Effector memory CD4-positive, alpha-beta T cell (primary cell): ENCODE data around the gene ENDOD1.

Experiments used
- DNase-seq, 3 donors: peaks; one replicate each; pipeline ENCODE4 v3.0.0-alpha.2; 2020
- H3K27ac ChIP-seq: 2 replicates; pipeline ENCODE4 v1.7.0; 2013; ENCODE audit warnings: mild to moderate bottlenecking, low read length, moderate library complexity; ENCODE audit not compliant: insufficient read depth, poor library complexity, severe bottlenecking
- H3K27me3 ChIP-seq: replicated peaks from 2 replicates; pipeline ENCODE4 v1.7.0; 2013; ENCODE audit warnings: mild to moderate bottlenecking, low read length; ENCODE audit not compliant: insufficient read depth, control insufficient read depth, poor library complexity, severe bottlenecking
- H3K36me3 ChIP-seq: 2 replicates; pipeline ENCODE4 v1.7.0; 2013; ENCODE audit warnings: mild to moderate bottlenecking, low read length, moderate library complexity; ENCODE audit not compliant: control insufficient read depth, insufficient read depth
- H3K4me1 ChIP-seq: 2 replicates; pipeline ENCODE4 v1.7.0; 2013; ENCODE audit warnings: low read length, mild to moderate bottlenecking; ENCODE audit not compliant: control insufficient read depth, insufficient read depth, poor library complexity, severe bottlenecking
- H3K4me3 ChIP-seq: 2 replicates; pipeline ENCODE4 v1.7.0; 2013; ENCODE audit warnings: low read length, low read depth, mild to moderate bottlenecking; ENCODE audit not compliant: insufficient read depth, poor library complexity, severe bottlenecking
- H3K9me3 ChIP-seq: 2 replicates; pipeline ENCODE4 v1.7.0; 2013; ENCODE audit warnings: mild to moderate bottlenecking, low read length, moderate library complexity; ENCODE audit not compliant: control insufficient read depth

Gene ENDOD1

DNA sequence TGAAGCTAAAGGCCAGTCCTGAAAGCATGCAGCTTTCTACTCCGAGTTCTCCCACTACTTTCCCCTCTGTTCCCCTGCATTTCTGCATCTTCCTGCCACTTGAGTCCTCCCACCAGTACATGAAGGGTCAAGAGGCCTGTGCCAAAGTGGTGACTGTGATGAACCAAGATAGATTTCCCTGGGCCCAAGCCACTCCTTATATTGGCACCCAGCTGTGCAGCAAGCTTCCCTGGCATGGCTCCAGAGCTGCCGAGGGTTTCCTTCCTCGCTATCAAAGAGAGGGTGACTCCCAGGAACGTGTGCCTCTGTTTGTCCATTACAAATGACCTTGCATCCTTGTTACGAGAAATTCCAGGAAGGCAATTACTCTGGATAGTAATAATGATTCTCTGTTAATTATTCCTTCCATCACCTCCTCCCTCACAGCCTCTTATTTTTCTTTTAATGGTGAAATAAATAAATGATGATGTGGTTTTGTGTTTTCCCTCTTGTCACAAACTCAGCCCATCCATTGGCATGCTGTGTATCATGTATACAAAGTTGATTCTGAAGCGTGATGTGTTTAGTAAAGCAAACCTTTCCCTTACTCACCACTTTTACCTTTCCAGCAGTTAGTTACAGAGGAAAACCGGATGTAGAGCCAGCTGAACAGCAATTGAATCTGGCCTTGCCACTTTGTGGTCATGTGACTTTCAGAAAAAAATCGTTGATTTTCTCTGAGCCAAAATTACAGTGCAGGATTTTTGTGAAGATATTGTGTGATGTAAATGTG, 14.7 kb upstream of the ENDOD1 start:
- Histone ChIP-seq H3K36me3 (no peaks in the 10 kb centered on the region), H3K9me3 (no peaks in the 10 kb centered on the region), H3K4me3 (no peak overlapping the region), H3K27me3 (no peaks in the 10 kb centered on the region), H3K4me1 (no peaks in the 10 kb centered on the region), H3K27ac (no peak overlapping the region)
- no peak for DNase-seq

DNA sequence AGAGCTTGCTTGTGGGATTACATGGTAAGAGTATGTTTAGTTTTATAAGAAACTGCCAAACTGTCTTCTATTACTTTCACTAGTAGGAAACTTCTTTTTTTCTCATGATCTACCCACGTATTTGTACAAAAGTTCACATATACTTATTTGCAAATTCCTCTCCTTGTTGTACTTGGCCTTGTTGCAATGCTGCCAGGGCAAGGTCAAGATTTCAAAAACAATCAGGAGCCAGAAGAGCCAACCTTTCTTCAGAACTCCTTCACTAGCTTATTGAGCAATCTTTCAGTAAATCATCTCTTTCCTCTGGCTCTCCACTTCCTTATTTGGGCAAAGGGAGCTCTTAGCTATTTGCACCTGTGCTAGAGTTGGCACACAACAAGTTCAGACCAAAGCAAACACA, 13.2 kb upstream of the ENDOD1 start:
- H3K27ac ChIP-seq, result no peak overlapping the region
- H3K27me3 ChIP-seq, result no peaks in the 10 kb centered on the region
- no peaks in the 10 kb centered on the region for H3K4me1 ChIP-seq
- H3K36me3 ChIP-seq, result no peaks in the 10 kb centered on the region
- H3K4me3 ChIP-seq, result no peak overlapping the region
- no peak for DNase-seq
- H3K9me3 ChIP-seq, result no peaks in the 10 kb centered on the region

- Histone ChIP-seq H3K9me3 (no peaks in the 10 kb centered on the region), H3K4me1 (no peaks in the 10 kb centered on the region), H3K4me3 (no peak overlapping the region), H3K27me3 (no peaks in the 10 kb centered on the region), H3K27ac (no peak overlapping the region), H3K36me3 (no peaks in the 10 kb centered on the region)
- no peak for DNase-seq
Measured at GRCh38 chr11:95076981-95077380, 12.7 kb upstream of the ENDOD1 start.

- Histone ChIP-seq H3K36me3 (no peaks in the 10 kb centered on the region), H3K9me3 (no peaks in the 10 kb centered on the region), H3K4me1 (no peaks in the 10 kb centered on the region), H3K27me3 (no peaks in the 10 kb centered on the region), H3K4me3 (no peak overlapping the region), H3K27ac (no peak overlapping the region)
- no peak for DNase-seq
Measured at GRCh38 chr11:95078526-95078925, 11.1 kb upstream of the ENDOD1 start.

DNA sequence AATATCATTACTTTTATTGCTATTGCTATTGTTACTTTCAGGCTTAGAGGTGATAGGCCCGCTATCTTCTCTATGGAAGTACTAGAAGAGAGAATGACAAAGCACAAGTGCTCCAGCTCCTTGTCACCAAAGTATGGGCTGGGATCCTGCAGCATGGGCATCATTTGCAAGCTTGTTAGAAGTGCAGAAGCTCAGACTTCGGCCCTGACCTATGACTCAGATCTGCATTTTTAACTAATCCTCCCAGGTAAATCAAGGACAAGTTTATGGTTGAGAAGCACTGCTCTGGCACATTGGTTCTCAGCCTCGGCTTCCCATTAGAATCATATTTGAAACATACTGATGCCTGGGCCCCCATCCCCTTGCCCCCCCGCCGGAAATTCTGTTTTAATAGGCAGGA, 8.6 kb upstream of the ENDOD1 start:
- H3K9me3 ChIP-seq, result no peaks in the 10 kb centered on the region
- no peak for DNase-seq
- no peaks in the 10 kb centered on the region for H3K4me1 ChIP-seq
- H3K27ac ChIP-seq, result no peak overlapping the region
- H3K27me3 ChIP-seq, result no peaks in the 10 kb centered on the region
- no peaks in the 10 kb centered on the region for H3K36me3 ChIP-seq
- H3K4me3 ChIP-seq, result no peak overlapping the region

DNA sequence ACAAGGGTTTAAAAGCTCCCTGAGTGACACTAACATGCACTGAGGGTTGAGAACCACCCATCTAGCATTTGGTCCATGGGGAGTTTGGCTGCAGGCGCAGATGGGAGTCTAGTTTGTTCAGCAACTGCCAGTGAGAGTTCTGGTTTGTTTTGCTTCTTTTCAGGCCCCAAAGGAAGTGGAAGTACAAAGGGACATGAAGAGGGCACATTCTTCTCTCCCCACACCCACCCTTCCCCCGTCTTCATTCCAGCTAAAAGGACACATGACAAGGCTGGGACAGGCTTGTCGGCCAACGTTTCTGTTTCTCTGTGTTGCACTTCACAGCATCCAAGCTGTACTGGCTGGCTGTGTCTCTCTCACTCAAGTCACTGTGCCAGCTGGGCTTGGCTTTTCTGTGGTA, 8.2 kb upstream of the ENDOD1 start:
- H3K27ac ChIP-seq, result no peak overlapping the region
- no peak for DNase-seq

GRCh38 chr11:95082576-95083001, 7.1 kb upstream of the ENDOD1 start:
- H3K27ac ChIP-seq, result no peak overlapping the region
- no peaks in the 10 kb centered on the region for H3K36me3 ChIP-seq
- H3K4me1 ChIP-seq, result no peaks in the 10 kb centered on the region
- no peaks in the 10 kb centered on the region for H3K9me3 ChIP-seq
- no peak overlapping the region for H3K4me3 ChIP-seq
- no peak for DNase-seq
- no peaks in the 10 kb centered on the region for H3K27me3 ChIP-seq

More for the DNA sequence above, 8.2 kb upstream of the ENDOD1 start:
- no peaks in the 10 kb centered on the region for H3K4me1 ChIP-seq
- no peak overlapping the region for H3K4me3 ChIP-seq
- no peaks in the 10 kb centered on the region for H3K36me3 ChIP-seq
- no peaks in the 10 kb centered on the region for H3K9me3 ChIP-seq
- no peaks in the 10 kb centered on the region for H3K27me3 ChIP-seq

DNA sequence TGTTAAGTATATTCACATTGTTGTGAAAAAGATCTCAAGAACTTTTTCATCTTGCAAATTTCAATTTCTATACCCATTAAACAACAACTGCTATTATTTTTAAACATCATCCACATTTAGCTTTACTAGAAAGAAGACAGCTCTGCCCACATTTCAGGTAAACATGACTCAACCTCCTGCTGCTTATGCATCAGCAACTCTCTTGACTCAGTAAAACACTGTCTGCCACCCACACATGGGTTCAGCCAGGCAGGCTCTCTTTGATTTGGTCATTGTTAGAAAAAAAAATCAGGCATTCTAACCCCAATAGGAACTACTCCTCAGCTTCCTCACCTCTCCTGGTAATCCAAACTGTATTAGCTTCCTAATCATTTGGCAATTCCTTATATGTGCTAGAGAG, 5.1 kb upstream of the ENDOD1 start:
- Histone ChIP-seq H3K4me1 (peaks cover 9% of the 10 kb centered on the region), H3K36me3 (no peaks in the 10 kb centered on the region), H3K4me3 (no peak overlapping the region), H3K27ac (no peak overlapping the region), H3K27me3 (no peaks in the 10 kb centered on the region), H3K9me3 (no peaks in the 10 kb centered on the region)
- no peak for DNase-seq

GRCh38 chr11:95085117-95085816, 4.4 kb upstream of the ENDOD1 start:
- H3K4me1 ChIP-seq, result peaks cover 9% of the 10 kb centered on the region

DNA sequence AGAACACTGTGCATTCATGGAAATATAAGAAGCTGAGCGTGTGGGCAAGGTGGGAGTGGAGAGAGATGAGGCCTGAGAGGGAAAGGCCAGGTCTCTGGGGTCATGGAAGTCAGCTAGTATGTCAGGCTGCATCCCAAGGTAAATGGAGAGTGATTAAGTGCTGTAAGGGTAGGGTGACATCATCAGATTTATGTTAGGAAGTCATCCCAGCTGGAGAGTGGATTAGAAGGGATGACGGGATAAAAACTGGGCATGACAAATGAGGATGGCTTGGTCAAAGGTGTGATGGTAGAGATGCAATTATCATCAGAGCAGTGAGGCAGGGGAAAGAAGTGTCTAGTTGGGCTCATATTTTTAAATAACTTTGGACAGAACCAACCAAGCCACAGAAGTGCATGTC, 3.5 kb upstream of the ENDOD1 start:
- Histone ChIP-seq H3K4me1 (peaks cover 12% of the 10 kb centered on the region), H3K36me3 (no peaks in the 10 kb centered on the region), H3K4me3 (no peak overlapping the region), H3K27me3 (no peaks in the 10 kb centered on the region), H3K27ac (no peak overlapping the region), H3K9me3 (no peaks in the 10 kb centered on the region)
- no peak for DNase-seq

More at GRCh38 chr11:95085117-95085816, 4.4 kb upstream of the ENDOD1 start:
- Histone ChIP-seq H3K36me3 (no peaks in the 10 kb centered on the region), H3K27ac (no peak overlapping the region), H3K9me3 (no peaks in the 10 kb centered on the region), H3K4me3 (no peak overlapping the region), H3K27me3 (no peaks in the 10 kb centered on the region)
- DNase-seq, result no peak
